NCI-H1694 treated with DMSO at 0.1 percent for 48 hours (cell line): ENCODE data around the gene DOCK2.
A peak's percentile ranks its signal among the peaks of the same experiment; 100 is the strongest.

Experiments used
- DNase-seq: peaks from one replicate; lab custom pipeline; 2025; lab: John Stamatoyannopoulos, UW

Gene DOCK2

DNA sequence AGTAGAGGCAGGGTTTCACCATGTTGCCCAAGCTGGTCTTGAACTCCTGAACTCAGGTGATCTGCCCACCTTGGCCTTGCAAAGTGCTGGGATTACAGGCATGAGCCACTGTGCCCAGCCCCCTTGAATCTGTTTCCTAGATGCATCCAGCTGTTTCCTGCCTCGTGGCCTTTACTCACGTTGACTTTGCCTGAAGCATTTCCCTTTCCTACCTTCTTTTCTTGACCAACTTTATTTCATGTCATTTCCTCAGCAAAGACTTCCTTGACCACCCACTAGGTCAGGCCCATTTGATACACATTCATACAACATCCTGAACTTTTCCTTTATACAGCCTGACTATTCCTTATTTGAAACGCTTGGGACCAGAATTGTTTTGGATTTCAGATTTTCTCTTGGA, 51.0 kb downstream of the DOCK2 start:
- no peak for DNase-seq

DNA sequence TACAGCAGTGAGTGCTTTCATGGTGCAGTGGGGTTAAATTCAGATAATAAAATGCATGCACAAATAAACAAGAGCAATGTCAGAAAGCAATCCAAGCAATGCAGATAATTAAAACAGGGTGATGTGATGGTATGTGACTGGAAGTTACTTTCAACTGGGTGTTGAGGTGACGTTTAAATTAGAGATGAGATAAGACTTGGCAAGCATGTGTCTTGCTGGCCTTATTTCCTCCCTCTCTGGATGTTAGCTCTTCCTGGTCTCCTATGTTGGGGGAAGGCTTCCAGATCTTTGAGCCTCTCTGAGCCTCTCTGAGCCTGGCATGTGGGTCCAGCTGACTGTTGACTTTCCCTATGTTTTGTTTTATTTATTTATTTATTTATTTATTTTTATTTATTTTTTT, 54.4 kb downstream of the DOCK2 start:
- DNase-seq, result no peak

DNA sequence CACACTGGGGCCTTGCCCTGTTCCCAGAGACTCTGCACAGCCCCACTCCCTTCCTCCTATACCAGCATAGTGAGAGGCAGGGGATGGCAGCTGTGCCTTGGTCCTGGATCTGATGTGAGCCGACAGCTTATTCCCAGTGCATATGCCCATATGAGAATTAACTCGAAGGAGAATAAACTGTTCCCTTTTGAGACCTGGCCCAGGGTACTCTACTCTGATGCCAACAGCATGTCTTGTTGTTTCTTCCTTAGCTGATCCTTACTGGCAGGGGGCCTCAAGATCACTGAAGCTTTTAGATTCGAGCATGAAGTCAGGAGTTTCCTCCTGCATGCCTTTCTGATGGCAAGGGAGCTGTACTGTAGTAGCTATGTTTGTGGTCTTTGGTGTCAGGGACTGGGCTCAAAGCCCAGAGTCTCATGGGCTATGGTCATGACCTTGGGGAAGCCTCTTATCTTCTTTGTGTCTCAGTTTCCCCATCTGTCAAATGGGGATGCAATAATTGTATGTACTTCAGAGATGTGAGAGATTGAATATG, 57.1 kb downstream of the DOCK2 start:
- DNase-seq, result no peak

DNA sequence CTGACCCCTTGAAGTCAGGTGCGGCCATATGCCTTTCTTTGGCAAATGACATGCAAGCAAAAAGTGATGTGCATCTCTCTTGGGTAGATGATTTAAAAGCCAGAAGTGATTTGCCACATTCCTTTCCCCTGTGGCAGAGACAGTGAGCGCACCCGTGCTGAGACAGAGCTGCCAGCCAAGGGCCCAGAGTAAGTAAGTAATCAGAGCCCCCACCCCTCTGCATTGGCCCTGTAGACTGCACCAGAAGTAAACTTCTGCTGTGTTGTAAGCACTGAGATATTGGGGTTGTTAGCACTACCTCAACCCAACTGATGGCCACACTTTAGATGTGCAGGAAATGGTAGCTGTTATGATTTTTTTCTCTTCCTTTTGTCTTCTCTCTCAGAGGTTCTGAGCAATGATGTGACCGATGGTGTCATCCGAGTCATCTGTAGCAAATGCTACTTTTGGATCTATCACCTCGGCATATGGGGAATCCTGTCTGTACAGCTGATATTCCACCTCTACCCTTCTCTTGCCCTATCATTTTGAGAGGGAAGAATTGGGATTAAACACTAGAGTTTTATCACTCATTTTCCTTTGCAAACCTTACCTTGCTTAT, 58.0 kb downstream of the DOCK2 start:
- no peak for DNase-seq

DNA sequence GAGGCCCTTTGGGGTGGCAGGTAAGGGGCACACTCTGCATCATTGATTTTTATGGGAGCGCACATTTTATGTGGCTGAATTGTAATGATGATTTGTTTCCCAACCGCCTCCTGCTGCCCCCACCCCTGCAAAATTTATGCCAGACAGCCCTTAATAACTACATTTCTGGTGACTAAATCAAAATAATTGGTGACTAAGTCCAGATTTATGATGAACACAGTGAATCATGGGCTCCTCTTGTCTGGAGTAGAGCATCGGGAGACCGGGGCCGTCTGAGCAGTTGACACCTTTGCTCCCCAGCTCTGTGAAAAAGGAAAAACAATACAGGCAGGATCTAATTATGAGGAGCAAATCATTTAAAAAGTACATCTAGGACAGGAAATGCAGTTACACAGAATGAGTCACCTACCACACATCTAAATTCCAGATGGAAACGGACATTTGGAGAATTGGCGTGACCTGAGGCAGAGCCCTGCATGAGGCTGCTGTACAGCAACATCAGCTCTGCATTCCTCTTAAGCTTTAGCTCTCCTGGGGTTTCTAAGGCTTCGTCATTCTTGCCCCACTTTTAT, 58.9 kb downstream of the DOCK2 start:
- DNase-seq, result no peak

DNA sequence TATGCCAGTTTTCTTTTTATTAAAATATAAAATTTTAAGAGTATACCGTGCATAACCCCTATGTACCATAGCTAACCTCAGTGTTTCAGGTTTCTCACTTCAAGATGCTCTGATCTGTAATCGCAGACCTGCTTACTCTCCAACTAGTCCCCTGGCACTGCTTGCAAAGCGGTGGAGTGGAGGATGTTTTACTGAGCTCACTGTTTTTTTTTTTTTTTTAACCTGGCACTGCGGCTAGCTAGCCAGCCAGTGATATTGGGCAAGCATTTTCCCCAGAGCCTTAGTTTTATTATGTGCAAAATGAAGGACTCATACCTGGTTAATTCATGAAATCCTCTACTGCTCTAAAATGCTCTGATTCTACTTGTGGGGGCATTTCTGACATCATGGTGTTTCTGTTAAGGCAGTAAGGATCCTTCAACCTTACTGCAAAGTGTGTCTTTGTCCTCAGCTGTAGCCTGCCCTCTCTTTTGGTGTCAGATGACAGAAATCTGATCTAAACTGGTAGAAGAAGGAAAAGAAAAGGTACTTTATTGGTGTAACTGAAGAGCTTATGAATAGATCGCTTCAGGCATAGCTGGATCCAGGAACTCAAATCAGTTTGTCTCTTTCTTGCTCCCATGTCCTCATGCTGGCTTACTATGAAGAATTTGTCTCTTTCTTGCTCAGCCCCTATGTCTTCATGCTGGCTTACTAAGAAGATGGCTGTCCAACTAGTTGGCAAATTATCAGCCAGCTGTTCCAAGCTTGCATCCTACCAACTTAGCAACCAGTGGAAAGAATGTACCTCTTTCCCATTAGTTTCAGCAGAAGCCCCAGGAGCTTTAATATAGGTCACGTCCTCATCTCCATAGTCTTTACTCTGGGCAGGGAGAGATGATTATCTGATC, 59.8 kb downstream of the DOCK2 start:
- DNase-seq, result no peak

DNA sequence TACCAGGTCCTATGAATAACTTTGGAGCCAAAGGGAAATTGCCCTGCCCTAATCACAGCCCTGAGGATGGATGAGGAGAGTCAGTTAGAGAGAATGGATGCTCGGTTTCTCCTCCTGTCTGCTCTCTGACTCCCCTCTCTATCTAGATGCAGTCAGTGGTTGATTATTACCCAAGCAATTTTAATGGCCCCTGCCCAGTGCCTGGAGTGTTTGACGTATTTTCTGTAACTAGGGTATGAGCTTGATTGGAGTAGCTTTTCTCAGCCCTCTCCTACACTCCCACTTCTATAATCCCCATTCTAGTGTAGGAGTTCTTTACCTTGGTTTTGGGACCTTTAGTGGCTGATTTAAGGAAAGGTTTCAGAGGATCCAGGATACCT, 60.4 kb downstream of the DOCK2 start:
- no peak for DNase-seq

DNA sequence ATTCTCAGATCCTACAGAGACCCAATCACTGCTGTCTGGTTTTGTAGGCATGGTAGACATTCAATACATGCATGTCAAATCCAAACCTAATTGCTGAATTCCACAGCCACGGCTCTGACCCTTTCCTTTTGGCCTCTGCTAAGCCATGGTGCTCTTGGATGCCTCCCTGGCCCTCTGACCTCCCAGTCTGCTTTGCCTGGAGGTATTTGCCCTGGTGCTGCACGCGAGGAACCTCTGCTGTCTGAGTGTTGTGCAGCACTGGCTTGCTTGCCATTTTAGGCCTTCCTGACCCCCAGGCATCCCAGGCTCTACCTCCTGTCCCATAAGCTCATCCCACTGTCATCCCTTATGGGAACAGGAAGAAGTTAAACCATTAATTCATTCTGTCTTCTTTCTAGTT, 60.9 kb downstream of the DOCK2 start:
- no peak for DNase-seq

DNA sequence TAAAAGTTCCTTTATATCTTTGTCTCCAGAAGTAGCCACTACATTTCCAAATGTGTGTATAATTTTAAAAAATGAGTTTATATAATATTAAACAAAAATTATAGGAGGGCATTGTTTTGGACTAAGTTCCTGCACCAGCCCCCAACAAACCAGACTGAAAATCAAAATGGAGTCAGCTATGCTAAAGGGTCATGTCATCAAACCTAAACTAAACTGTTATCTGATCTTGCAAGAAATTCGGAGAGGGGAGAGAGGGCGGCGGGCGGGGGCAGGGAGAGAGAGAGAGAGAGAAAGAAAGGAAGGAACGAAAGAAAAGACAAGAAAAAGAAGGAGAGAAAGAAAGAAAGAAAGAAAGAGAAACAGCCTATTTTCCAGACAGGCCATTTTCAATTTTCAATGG, 63.5 kb downstream of the DOCK2 start:
- DNase-seq, result no peak

DNA sequence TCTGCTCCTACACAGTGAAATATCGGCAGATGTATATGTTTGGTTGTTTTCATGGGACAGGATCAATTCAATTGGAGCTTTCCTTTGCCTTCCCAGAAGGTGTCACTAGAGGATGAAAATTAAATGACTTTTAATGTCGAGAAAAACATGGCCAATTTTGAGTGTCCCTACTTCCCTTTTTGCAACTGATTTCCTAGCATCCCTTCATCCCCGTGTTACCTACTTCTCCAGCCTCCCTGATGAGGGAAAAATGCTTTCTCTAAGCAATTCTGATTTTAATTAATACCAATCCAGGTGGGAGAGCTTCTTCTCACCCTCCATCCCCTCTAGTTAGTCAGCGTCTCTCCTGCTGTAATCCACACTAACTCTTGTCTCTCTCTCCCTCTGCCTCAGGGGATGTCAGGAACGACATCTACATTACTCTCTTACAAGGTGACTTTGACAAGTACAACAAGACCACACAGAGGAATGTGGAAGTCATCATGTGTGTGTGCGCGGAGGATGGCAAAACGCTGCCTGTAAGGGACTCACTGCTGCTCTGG, 64.9 kb downstream of the DOCK2 start:
- DNase-seq, result peak; percentile 63

DNA sequence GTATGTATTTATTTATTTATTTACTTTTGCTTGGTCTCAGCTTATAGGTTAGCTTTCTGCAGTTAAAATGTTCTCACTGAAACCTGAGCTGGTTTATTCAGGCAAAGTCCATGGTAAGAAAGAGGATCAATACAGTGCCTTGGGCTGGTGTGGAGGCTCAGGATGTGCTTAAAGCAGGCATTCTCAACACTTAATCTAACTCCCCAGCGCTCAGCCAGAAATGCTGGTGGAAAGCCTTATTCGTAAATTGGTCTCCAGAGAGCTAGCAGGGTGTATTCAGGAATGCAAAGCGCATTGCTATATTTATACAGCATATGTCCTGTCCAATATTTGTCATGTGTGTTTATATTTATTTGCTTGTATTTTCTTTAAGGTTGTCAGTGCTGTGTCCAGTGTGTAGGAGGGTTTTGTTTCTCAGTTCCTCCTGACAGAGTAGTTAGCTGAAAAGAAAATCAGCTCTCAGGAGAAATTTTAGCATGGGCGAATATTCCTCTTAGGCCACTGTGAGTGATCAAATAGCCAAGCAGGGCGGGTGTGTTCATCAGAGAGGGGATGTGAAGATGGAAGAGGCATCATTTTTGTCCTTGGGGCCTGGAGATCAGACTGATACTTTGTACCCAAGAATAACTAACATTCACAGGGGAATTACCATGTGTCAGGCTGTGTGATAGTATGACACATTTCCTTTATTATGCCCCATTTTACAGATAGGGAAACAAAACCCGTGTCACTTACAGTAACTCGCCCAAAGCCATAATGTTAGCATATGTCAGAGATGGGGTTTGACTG, 65.8 kb downstream of the DOCK2 start:
- no peak for DNase-seq

DNA sequence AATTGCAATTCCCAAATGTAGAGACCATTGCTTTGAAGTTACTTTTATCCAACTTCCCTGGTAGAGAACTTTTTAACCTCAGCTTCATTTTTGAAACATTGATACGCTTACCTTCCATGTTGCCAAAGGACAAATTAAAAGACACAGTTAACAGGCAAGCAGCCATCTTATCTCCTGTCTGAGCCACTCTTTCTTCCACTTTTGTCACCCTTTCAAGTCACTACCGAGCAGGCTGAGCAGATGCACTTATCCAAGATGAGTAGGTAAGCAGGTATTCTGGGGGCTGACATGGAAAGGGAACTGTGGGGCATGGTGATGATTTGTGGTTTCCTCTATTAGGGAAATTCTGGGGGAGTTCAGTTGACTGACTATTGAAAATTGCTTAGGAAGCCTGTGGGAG, 66.7 kb downstream of the DOCK2 start:
- DNase-seq, result no peak

DNA sequence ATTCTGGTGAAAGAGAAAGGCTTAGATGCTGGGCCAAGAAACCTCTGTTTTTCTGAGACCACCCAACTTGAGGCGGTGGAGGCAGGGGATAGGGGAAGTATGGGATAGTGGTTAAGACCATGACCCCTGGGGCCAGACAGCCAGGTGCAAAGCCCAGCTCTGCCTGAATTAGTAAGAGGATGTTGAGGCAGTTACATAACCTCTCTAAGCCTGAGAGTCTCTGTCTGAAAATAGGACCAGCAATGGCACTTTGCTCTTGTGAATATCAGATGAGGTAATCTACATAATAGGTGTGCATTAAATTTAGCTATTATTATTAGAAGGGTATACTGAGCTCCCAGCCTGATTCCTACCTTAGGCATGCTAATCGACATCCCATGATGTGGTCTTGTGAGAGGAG, 68.2 kb downstream of the DOCK2 start:
- no peak for DNase-seq

DNA sequence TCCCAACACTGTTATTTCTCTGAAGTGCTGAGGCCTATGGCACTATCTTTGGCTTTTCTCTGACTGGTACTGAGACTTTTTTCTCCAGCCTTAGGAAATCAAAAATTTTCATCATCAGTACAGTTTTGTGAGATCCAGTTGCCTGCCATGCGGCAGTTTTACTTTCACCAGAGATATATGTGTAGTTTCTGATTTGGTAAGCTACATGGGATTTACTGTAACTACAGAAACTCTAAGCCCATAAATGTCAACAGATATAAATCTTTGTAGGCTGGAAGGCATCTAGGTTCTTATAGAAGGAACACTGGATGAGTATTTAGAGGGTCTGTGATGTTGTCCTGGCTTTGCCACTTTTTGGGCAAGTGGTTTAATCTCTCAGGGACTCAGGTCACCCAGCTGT, 69.0 kb downstream of the DOCK2 start:
- DNase-seq, result no peak

DNA sequence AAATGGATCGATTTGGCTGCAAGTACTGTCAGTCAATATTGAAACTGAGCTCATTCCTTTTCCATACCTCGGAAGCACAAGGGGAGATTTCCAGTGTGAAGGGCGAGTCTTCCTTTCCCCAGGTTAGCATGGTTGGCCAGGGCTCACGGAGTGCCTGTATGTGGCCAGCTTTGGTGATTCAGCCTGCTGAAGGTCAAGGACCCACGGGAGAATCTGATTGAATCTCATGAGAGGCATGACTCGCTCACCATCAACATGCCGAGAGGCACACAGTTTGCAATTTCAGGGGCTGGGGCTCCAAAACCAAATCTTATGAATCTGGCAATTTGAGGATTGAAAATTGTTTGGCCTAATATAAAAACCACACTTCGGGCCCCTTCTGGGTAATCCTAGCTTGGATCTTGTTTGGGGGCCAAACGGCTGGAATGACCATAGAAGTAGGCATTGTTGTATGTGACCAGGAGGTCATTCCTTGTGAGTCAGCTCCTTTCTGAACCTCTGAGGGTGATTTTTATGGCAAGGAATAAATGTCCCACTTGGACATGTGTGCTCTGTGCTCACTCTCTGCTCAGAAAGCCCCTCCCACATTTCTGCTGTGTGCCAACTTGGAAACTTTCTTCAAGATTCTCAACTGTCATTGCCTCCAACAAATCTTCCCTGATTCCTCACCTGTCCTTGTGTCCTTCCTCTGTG, 69.8 kb downstream of the DOCK2 start:
- no peak for DNase-seq

DNA sequence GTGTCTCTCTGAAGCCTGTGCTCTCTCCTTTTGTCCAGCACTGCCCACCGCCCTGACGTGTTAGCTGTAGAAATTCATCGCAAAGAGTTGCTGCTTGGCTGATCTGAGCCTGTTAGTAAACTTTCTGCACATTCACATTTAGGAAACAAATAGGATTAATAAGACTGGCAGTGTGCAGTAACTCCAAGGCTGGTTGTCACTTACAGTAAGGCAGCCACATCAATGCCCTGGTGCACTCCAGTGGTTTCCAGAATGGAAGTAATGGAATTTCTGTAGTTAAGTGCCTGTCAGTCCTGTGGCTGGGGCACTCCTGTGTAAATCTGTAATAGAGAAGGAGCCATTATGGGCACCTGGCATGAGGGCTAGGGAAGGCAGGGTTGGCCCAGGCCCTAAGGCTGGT, 70.6 kb downstream of the DOCK2 start:
- DNase-seq, result no peak

DNA sequence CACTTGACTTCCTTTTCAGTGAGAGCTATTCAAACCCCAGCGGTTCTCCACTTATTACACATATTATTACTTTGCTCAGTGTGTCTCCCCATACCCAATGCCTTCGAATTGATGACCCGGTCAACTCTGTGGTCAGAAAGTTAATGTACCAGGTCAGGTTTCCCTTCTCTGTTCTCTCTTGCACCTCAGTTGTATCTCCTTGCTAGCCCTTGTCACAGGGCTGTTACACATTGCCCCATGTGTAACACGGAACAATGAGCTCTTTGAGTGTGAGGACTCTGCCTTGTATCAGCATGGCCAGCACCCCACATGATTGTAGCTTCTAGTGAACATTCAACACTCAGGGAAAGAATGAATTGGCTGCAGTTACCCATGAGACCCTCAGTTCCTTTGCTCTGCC, 73.6 kb downstream of the DOCK2 start:
- no peak for DNase-seq

DNA sequence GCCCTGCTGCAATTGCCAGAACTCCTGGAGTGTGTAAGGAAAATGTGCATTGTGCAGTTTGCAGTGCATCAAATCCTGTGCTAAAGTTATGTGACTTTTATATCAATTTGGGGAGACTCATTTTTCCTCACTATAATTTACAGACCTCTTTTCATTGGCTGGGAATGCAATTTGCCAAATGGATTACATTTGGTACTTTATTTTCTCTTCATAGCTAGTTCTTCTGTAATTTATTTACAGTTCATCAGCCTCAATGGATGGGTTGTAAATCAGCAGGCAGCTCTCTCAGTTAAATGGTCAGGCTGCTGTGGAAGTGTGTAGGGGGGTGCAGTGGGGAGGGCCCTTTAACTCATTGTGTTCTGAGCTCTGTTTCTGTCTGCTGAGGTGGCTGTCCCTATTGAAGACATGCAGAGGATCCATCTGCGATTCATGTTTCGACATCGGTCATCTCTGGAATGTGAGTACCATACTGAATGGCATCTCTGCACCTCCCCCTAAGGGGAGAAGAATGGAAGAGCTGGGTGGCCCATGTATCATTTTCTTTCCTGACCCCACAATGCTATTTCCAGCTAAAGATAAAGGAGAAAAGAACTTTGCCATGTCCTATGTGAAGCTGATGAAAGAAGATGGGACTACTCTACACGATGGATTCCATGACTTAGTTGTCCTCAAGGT, 74.6 kb downstream of the DOCK2 start:
- no peak for DNase-seq

DNA sequence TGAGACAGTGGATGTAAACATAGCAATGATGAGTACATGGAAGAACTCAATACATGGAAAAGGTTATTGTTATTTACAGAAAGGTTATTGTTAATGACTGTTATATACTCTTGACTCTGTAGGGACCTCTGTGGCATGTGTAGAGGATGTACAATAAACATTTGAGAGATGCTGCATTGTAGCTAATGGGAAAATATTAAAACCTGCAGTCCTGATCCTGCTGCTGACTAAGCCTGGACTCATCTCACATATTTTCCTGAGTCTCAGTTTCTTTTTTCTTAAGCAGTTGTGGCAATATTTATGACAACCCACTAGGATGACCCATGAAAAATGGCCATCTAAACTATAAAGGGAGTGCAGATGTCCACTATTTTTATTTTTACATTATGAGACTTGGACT, 75.4 kb downstream of the DOCK2 start:
- no peak for DNase-seq

DNA sequence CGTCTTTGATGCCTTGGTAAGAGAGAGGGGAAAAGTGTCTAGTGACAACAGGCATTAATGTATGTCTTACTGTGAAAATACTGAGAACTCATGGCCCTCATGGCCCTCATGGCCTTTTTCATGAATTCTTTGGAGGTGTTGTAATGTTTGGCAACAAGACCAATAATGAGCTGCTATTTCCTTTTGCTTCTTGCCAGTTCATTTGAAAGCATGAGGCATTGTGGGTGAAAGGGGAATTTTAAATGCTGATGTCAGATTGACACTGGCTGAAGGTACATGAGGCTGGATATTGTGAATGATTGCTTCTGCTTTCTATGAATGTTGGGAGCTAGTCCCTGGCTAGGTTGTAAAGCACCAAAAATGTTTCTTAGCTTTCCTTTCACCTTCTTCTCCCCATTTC, 79.2 kb downstream of the DOCK2 start:
- DNase-seq, result no peak

DNA sequence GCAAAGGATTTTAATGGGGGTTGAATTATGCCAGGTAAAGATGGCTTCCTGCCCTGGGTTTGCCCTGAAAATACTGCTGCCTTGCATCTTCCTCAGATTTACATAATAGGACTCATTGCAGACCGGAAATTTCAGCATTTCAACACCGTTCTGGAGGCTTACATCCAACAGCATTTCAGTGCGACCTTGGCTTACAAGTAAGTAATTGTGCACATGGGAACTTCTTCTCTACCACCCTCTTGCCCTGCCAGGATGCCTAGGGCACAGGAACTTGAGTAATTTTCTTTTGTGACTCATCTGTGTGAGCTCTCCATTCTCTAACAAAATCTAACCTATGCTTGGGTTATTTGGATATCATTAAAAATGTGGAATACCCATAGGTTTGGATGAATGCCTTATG, 80.2 kb downstream of the DOCK2 start:
- no peak for DNase-seq
